H9 (cell line): ENCODE measurements around the gene PLEKHG3. TPM values are rescaled to one million over a fixed set of nuclear protein-coding genes. Genes with fewer than 3 reads are reported as not detected.

ENCODE experiments used
- DNase-seq: peaks from one replicate; pipeline ENCODE4 v3.0.0-alpha.2; 2017
- H2AFZ ChIP-seq: one replicate; pipeline ENCODE4 v1.6.1; 2013; ENCODE audit warnings: mild to moderate bottlenecking, low read length, control low read depth, moderate library complexity
- H2AK5ac ChIP-seq: 2 replicates; pipeline ENCODE4 v1.6.1; 2013; ENCODE audit warnings: low read length, control low read depth, mixed read lengths; ENCODE audit not compliant: insufficient read length
- H2BK120ac ChIP-seq: one replicate; pipeline ENCODE4 v1.6.1; 2013; ENCODE audit warnings: low read depth, mild to moderate bottlenecking, low read length, control low read depth, inconsistent platforms; ENCODE audit not compliant: poor library complexity, severe bottlenecking
- H2BK12ac ChIP-seq: 2 replicates; pipeline ENCODE4 v1.6.1; 2013; ENCODE audit warnings: low read length, control low read depth, mixed read lengths, low read depth; ENCODE audit not compliant: insufficient read length
- H2BK15ac ChIP-seq: 2 replicates; pipeline ENCODE4 v1.6.1; 2013; ENCODE audit warnings: low read depth, low read length, control low read depth
- H2BK20ac ChIP-seq: one replicate; pipeline ENCODE4 v1.6.1; 2013; ENCODE audit warnings: low read depth, mild to moderate bottlenecking, low read length, control low read depth, inconsistent platforms; ENCODE audit not compliant: poor library complexity, severe bottlenecking
- H2BK5ac ChIP-seq: 2 replicates; pipeline ENCODE4 v1.6.1; 2013; ENCODE audit warnings: low read length, control low read depth, mixed read lengths; ENCODE audit not compliant: insufficient read length
- H3K14ac ChIP-seq: 2 replicates; pipeline ENCODE4 v1.6.1; 2013; ENCODE audit warnings: low read length, control low read depth; ENCODE audit not compliant: insufficient read depth
- H3K18ac ChIP-seq: 2 replicates; pipeline ENCODE4 v1.6.1; 2013; ENCODE audit warnings: low read depth, mild to moderate bottlenecking, mixed read lengths, low read length, control low read depth; ENCODE audit not compliant: insufficient read length
- H3K23ac ChIP-seq: 2 replicates; pipeline ENCODE4 v1.6.1; 2013; ENCODE audit warnings: low read length, control low read depth, mixed read lengths, low read depth; ENCODE audit not compliant: insufficient read length
- H3K23me2 ChIP-seq: 2 replicates; pipeline ENCODE4 v1.6.1; 2013; ENCODE audit warnings: low read depth, mild to moderate bottlenecking, mixed read lengths, low read length, control low read depth; ENCODE audit not compliant: insufficient read length, poor library complexity, severe bottlenecking
- H3K27ac ChIP-seq: 2 replicates; pipeline ENCODE4 v1.5.1; 2013; ENCODE audit warnings: low read length, control low read depth, mixed read lengths, low read depth; ENCODE audit not compliant: insufficient read length
- H3K27me3 ChIP-seq: 2 replicates; pipeline ENCODE4 v1.6.1; 2013; ENCODE audit warnings: low read length, control low read depth, inconsistent platforms; ENCODE audit not compliant: insufficient read depth
- H3K4ac ChIP-seq: 2 replicates; pipeline ENCODE4 v1.6.1; 2013; ENCODE audit warnings: low read depth, mild to moderate bottlenecking, control low read depth, inconsistent platforms, low read length, moderate library complexity
- H3K4me1 ChIP-seq: 2 replicates; pipeline ENCODE4 v1.6.1; 2013; ENCODE audit warnings: low read length, control low read depth, inconsistent platforms; ENCODE audit not compliant: insufficient read depth
- H3K4me2 ChIP-seq: 2 replicates; pipeline ENCODE4 v1.6.1; 2013; ENCODE audit warnings: low read length, control low read depth, mixed read lengths; ENCODE audit not compliant: insufficient read length, insufficient read depth
- H3K56ac ChIP-seq: 2 replicates; pipeline ENCODE4 v1.6.1; 2013; ENCODE audit warnings: low read depth, mild to moderate bottlenecking, mixed read lengths, low read length, control low read depth; ENCODE audit not compliant: insufficient read length
- H3K79me1 ChIP-seq: 2 replicates; pipeline ENCODE4 v1.6.1; 2013; ENCODE audit warnings: low read depth, mild to moderate bottlenecking, moderate library complexity, low read length, control low read depth, inconsistent platforms; ENCODE audit not compliant: insufficient read depth, poor library complexity, severe bottlenecking
- H3K79me2 ChIP-seq: 2 replicates; pipeline ENCODE4 v1.6.1; 2013; ENCODE audit warnings: low read length, control low read depth, inconsistent platforms; ENCODE audit not compliant: insufficient read depth
- H3K9ac ChIP-seq: 2 replicates; pipeline ENCODE4 v1.6.1; 2013; ENCODE audit warnings: low read length, control low read depth, mixed read lengths; ENCODE audit not compliant: insufficient read length; ENCODE audit errors: extremely low read depth
- H3K9me3 ChIP-seq: one replicate; pipeline ENCODE4 v1.6.1; 2013; ENCODE audit warnings: low read depth, low read length, inconsistent platforms; ENCODE audit not compliant: control insufficient read depth
- H3T11ph ChIP-seq: one replicate; pipeline ENCODE4 v1.6.1; 2013; ENCODE audit warnings: mild to moderate bottlenecking, low read length, control low read depth, inconsistent platforms
- H4K20me1 ChIP-seq: one replicate; pipeline ENCODE4 v1.6.1; 2013; ENCODE audit not compliant: control insufficient read depth, insufficient read length, insufficient read depth
- H4K5ac ChIP-seq: 2 replicates; pipeline ENCODE4 v1.6.1; 2013; ENCODE audit warnings: low read depth, mild to moderate bottlenecking, mixed read lengths, low read length, control low read depth; ENCODE audit not compliant: insufficient read length
- H4K8ac ChIP-seq: replicated peaks from 2 replicates; pipeline ENCODE4 v1.6.1; 2013; ENCODE audit warnings: low read length, control low read depth, mixed read lengths, low read depth; ENCODE audit not compliant: insufficient read length
- H4K91ac ChIP-seq: 2 replicates; pipeline ENCODE4 v1.6.1; 2013; ENCODE audit warnings: low read depth, mild to moderate bottlenecking, moderate library complexity, mixed read lengths, low read length, control low read depth; ENCODE audit not compliant: insufficient read length
- H3K27ac Mint-ChIP-seq, 3 experiments: 2 replicates in 2 of 3; 3 replicates in 1 of 3; pipeline ENCODE4 v1.8.0; 2020 to 2021; ENCODE audit warnings: mixed read lengths in 3 of 3, mild to moderate bottlenecking in 1 of 3, moderate library complexity in 1 of 3
- H3K27me3 Mint-ChIP-seq: 2 replicates; pipeline ENCODE4 v1.8.0; 2021; ENCODE audit warnings: low read depth, mild to moderate bottlenecking, moderate library complexity, mixed read lengths
- H3K36me3 Mint-ChIP-seq, 3 experiments: 2 replicates in 2 of 3; 3 replicates in 1 of 3; pipeline ENCODE4 v1.8.0; 2020 to 2021; ENCODE audit warnings: low read depth in 3 of 3, mixed read lengths in 3 of 3; ENCODE audit not compliant: insufficient read depth in 1 of 3
- H3K4me1 Mint-ChIP-seq, 2 experiments: 2 replicates each; pipeline ENCODE4 v1.8.0; 2020; ENCODE audit warnings: mixed read lengths in 2 of 2
- H3K4me3 Mint-ChIP-seq, 2 experiments: 2 replicates in 1 of 2; 3 replicates in 1 of 2; pipeline ENCODE4 v1.8.0; 2020 to 2021; ENCODE audit warnings: mild to moderate bottlenecking in 2 of 2, mixed read lengths in 2 of 2, moderate library complexity in 1 of 2
- H3K9me3 Mint-ChIP-seq, 2 experiments: 2 replicates in 1 of 2; 3 replicates in 1 of 2; pipeline ENCODE4 v1.8.0; 2020; ENCODE audit warnings: mild to moderate bottlenecking in 2 of 2, mixed read lengths in 2 of 2, moderate library complexity in 1 of 2
- WGBS: extraction: QIAGEN DNeasy Blood & Tissue Kit; methylation state at CpG from one replicate; pipeline ENCODE4 v1.1.7; 2013; ENCODE audit warnings: missing lambda C conversion rate, low lambda C conversion rate, mixed read lengths; ENCODE audit not compliant: insufficient read length; ENCODE audit errors: extremely low coverage; 5-methylcytosine and 5-hydroxymethylcytosine counted together
- total RNA-seq: library from RNA; stranded (reverse); gene quantifications from 2 replicates; pipeline ENCODE4 v1.2.1, GENCODE V29; 2021
- TF ChIP-seq, protein P1 (sequence below): fragments of 200-600 bp; sonication (generic); conservative IDR thresholded peaks from 3 replicates; pipeline ENCODE4 v1.8.0; 2021; ENCODE audit warnings: antibody characterized with exemption, mild to moderate bottlenecking

Gene PLEKHG3
- total RNA-seq, 1 experiment from 2014 or later: 48.5 TPM

DNA sequence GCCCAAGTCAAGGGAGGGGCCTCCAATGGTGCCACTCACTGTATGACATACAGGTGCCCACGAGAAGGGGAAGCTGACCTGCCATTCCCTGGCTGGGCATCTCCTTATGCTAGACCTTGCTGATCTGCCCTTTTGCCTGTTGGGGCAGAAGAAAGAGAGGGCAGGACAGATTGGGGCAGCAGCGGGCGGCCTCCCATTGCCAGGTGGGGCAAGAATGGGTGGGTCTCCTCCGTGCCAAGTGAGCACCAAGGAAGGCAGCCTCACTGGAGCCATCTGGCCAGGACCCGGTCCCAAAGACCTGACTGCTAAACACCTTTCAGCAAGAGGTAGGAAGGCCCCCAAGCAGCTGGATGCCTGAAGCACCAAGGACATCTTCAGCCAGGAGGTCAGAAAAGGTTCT lies 50.5 kb downstream of the PLEKHG3 start:
- H2AFZ ChIP-seq: no peak overlapping the region
- no peak overlapping the region for H3K4me2 ChIP-seq
- H3K23me2 ChIP-seq: no peaks in the 10 kb centered on the region
- H3T11ph ChIP-seq: no peak overlapping the region
- no peak overlapping the region for H3K56ac ChIP-seq
- no peak overlapping the region for H3K18ac ChIP-seq
- H3K9me3 ChIP-seq: no peaks in the 10 kb centered on the region
- H3K23ac ChIP-seq: no peak overlapping the region
- Mint-ChIP-seq H3K27ac (no peak overlapping the region), H3K27me3 (peaks cover 13% of the 10 kb centered on the region; the same call in 1 of the 2 replicates), H3K4me1 (peaks cover 18 to 21% of the 10 kb centered on the region in 2 experiments), H3K9me3 (peaks cover 2 to 3% of the 10 kb centered on the region in 2 experiments; a peak in 3 of 5 replicates), H3K36me3 (no peaks in the 10 kb centered on the region; a peak in 3 of 7 replicates), H3K4me3 (no peak overlapping the region)
- peaks cover 5% of the 10 kb centered on the region; the same call in 1 of the 2 replicates for H3K4me1 ChIP-seq
- no peak overlapping the region for H2BK5ac ChIP-seq
- no peak overlapping the region for H3K27ac ChIP-seq
- H2BK12ac ChIP-seq: no peak overlapping the region
- no peak overlapping the region for H4K5ac ChIP-seq
- H4K91ac ChIP-seq: no peak overlapping the region
- TF ChIP-seq, protein P1, sequence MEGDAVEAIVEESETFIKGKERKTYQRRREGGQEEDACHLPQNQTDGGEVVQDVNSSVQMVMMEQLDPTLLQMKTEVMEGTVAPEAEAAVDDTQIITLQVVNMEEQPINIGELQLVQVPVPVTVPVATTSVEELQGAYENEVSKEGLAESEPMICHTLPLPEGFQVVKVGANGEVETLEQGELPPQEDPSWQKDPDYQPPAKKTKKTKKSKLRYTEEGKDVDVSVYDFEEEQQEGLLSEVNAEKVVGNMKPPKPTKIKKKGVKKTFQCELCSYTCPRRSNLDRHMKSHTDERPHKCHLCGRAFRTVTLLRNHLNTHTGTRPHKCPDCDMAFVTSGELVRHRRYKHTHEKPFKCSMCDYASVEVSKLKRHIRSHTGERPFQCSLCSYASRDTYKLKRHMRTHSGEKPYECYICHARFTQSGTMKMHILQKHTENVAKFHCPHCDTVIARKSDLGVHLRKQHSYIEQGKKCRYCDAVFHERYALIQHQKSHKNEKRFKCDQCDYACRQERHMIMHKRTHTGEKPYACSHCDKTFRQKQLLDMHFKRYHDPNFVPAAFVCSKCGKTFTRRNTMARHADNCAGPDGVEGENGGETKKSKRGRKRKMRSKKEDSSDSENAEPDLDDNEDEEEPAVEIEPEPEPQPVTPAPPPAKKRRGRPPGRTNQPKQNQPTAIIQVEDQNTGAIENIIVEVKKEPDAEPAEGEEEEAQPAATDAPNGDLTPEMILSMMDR: no peak
- no peaks in the 10 kb centered on the region for H3K79me1 ChIP-seq
- no peaks in the 10 kb centered on the region for H3K79me2 ChIP-seq
- no peak overlapping the region for H3K9ac ChIP-seq
- no peak overlapping the region for H3K14ac ChIP-seq
- no peak overlapping the region for H2BK20ac ChIP-seq
- no peak overlapping the region for H4K8ac ChIP-seq
- H2BK15ac ChIP-seq: no peak overlapping the region
- DNase-seq: no peak
- WGBS: no CpG with 5 or more reads among the region's 5 CpGs
- no peaks in the 10 kb centered on the region for H4K20me1 ChIP-seq
- H3K4ac ChIP-seq: no peak overlapping the region; the same call in 1 of the 2 replicates
- H3K27me3 ChIP-seq: no peaks in the 10 kb centered on the region
- H2BK120ac ChIP-seq: no peak overlapping the region
- H2AK5ac ChIP-seq: no peak overlapping the region
